Gastrocnemius medialis (tissue), 4 donors: ENCODE measurements around the gene NTM. TPM values are rescaled to one million over a fixed set of nuclear protein-coding genes. Genes with fewer than 3 reads are reported as not detected.

Source experiments
- ATAC-seq, 2 donors: fragments of 150-250 bp; one replicate each; pipeline ENCODE4 v1.9.1; 2016
- DNase-seq, 2 donors: peaks; one replicate each; pipeline ENCODE4 v3.0.0-alpha.2; 2019
- H3K27ac ChIP-seq, 4 donors: fragments of 200-600 bp; sonication (generic); 1 replicate in 1 of 4; 2 replicates in 3 of 4; pipeline ENCODE4 v1.5.1; 2016 to 2018; ENCODE audit warnings: mild to moderate bottlenecking in 2 of 4, moderate library complexity in 1 of 4
- H3K27me3 ChIP-seq, 3 donors: fragments of 200-600 bp; sonication (generic) in 2 of 3; 1 replicate in 1 of 3; 2 replicates in 2 of 3; pipeline versions ENCODE4 v1.5.1 to v1.6.0; 2016 to 2019; ENCODE audit warnings: mild to moderate bottlenecking in 1 of 3, moderate library complexity in 1 of 3
- H3K36me3 ChIP-seq, 2 donors: fragments of 200-600 bp; sonication (generic) in 1 of 2; one replicate each; pipeline ENCODE4 v1.5.1; 2017 to 2018
- H3K4me1 ChIP-seq, 2 donors: fragments of 200-600 bp; sonication (generic) in 1 of 2; one replicate each; pipeline ENCODE4 v1.5.1; 2016 to 2017; ENCODE audit warnings: mild to moderate bottlenecking in 2 of 2
- H3K4me3 ChIP-seq, 4 donors: fragments of 200-600 bp; sonication (generic) in 3 of 4; 1 replicate in 1 of 4; 2 replicates in 3 of 4; pipeline ENCODE4 v1.5.1; 2016 to 2019; ENCODE audit warnings: mild to moderate bottlenecking in 2 of 4
- H3K9me3 ChIP-seq, 3 donors: fragments of 200-600 bp; sonication (generic) in 2 of 3; 1 replicate in 1 of 3; 2 replicates in 2 of 3; pipeline ENCODE4 v1.5.1; 2016 to 2019
- CTCF ChIP-seq, 5 experiments: fragments of 450-650 bp in 3 of 5; fragments of 200-600 bp in 2 of 5; sonication (generic) in 2 of 5; IDR thresholded peaks in 4 of 5; conservative IDR thresholded peaks in 1 of 5; 1 replicate in 4 of 5; 2 replicates in 1 of 5; pipeline ENCODE4 v1.5.1; 2016 to 2019; ENCODE audit warnings: antibody characterized with exemption in 5 of 5, mild to moderate bottlenecking in 3 of 5, moderate library complexity in 3 of 5
- POLR2A ChIP-seq, 2 donors: fragments of 450-650 bp; IDR thresholded peaks; one replicate each; pipeline ENCODE4 v1.6.1; 2017; ENCODE audit warnings: antibody characterized with exemption in 2 of 2, mild to moderate bottlenecking in 2 of 2, moderate library complexity in 2 of 2
- in situ Hi-C, 4 donors: fragments of 200-750 bp; cut with MboI; loops; one replicate each; pipeline versions ENCODE4 v1.15.0 to v1.8.0; 2017; ENCODE audit warnings: low sequenced_read_pairs in 4 of 4
- intact Hi-C: fragments of 100-400 bp; cut with DNase I; formaldehyde crosslinking; loops from one replicate; pipeline ENCODE4 v1.15.1; 2023; ENCODE audit warnings: low total_unique reads
- total RNA-seq, 4 donors: library from RNA; depleted of rRNA; stranded (reverse); fragments of >200 nt; gene quantifications; one replicate each; pipeline versions ENCODE4 v1.1.0 to v1.2.3, GENCODE V29; 2016

NTM gene
- total RNA-seq, 4 donors from 2014 or later: 0.69 TPM; not detected in 3

GRCh38 chr11:131763193-131763890, 392.9 kb downstream of the NTM start:
- H3K9me3 ChIP-seq: no peaks in the 10 kb centered on the region
- in situ Hi-C loops: loop anchor here in 1 of 4 donors (10.0 kb wide), 1 partner anchor 59 kb away; no protein-coding TSS in a partner anchor
- H3K27ac ChIP-seq: no peak overlapping the region
- no peak for DNase-seq
- intact Hi-C loops: no loop called here
- no peaks in the 10 kb centered on the region for H3K27me3 ChIP-seq
- no peak for ATAC-seq
- no peak for TF ChIP-seq CTCF (IDR thresholded peaks at IDR 0.05 in 4 of 5, conservative IDR thresholded peaks at IDR 0.05 in 1 of 5)
- TF ChIP-seq POLR2A (IDR thresholded peaks at IDR 0.05): no peak
- H3K4me3 ChIP-seq: no peak overlapping the region
- no peaks in the 10 kb centered on the region for H3K4me1 ChIP-seq
- no peaks in the 10 kb centered on the region for H3K36me3 ChIP-seq

- H3K27ac ChIP-seq: no peak overlapping the region
- no peaks in the 10 kb centered on the region for H3K9me3 ChIP-seq
- H3K36me3 ChIP-seq: no peaks in the 10 kb centered on the region
- intact Hi-C loops (no loop called here), in situ Hi-C loops (loop anchor here in 1 of 4 donors (10.0 kb wide), 1 partner anchor 59 kb away; no protein-coding TSS in a partner anchor)
- ATAC-seq: no peak
- TF ChIP-seq POLR2A (IDR thresholded peaks at IDR 0.05): no peak
- TF ChIP-seq CTCF (IDR thresholded peaks at IDR 0.05 in 4 of 5, conservative IDR thresholded peaks at IDR 0.05 in 1 of 5): no peak
- no peak overlapping the region for H3K4me3 ChIP-seq
- no peaks in the 10 kb centered on the region for H3K27me3 ChIP-seq
- no peaks in the 10 kb centered on the region for H3K4me1 ChIP-seq
- no peak for DNase-seq
Measured at GRCh38 chr11:131764126-131764525, 393.7 kb downstream of the NTM start.

GRCh38 chr11:131764649-131765048, 394.2 kb downstream of the NTM start:
- Histone ChIP-seq H3K27ac (no peak overlapping the region), H3K4me3 (no peak overlapping the region), H3K9me3 (no peaks in the 10 kb centered on the region), H3K27me3 (no peaks in the 10 kb centered on the region), H3K4me1 (no peaks in the 10 kb centered on the region), H3K36me3 (no peaks in the 10 kb centered on the region)
- DNase-seq (no peak), ATAC-seq (no peak)
- in situ Hi-C loops: loop anchor here in 1 of 4 donors (10.0 kb wide), 1 partner anchor 60 kb away; no protein-coding TSS in a partner anchor
- intact Hi-C loops: no loop called here
- TF ChIP-seq POLR2A (IDR thresholded peaks at IDR 0.05): no peak
- TF ChIP-seq CTCF (IDR thresholded peaks at IDR 0.05 in 4 of 5, conservative IDR thresholded peaks at IDR 0.05 in 1 of 5): no peak

- Histone ChIP-seq H3K9me3 (no peaks in the 10 kb centered on the region), H3K27me3 (no peaks in the 10 kb centered on the region), H3K27ac (no peak overlapping the region), H3K4me1 (no peaks in the 10 kb centered on the region), H3K4me3 (no peak overlapping the region), H3K36me3 (no peaks in the 10 kb centered on the region)
- DNase-seq: no peak
- intact Hi-C loops: no loop called here
- ATAC-seq: no peak
- in situ Hi-C loops: loop anchor here in 1 of 4 donors (10.0 kb wide), 1 partner anchor 62 kb away; no protein-coding TSS in a partner anchor
- TF ChIP-seq CTCF (IDR thresholded peaks at IDR 0.05 in 4 of 5, conservative IDR thresholded peaks at IDR 0.05 in 1 of 5) (no peak), POLR2A (IDR thresholded peaks at IDR 0.05) (no peak)
Measured at GRCh38 chr11:131766637-131767036, 396.2 kb downstream of the NTM start.
